GM12864 (cell line): Measurements from ENCODE around the gene BMP2K.
A peak's percentile ranks its signal among the peaks of the same experiment; 100 is the strongest.
"Not testable (repeated sequence)": the region's sequence is repeated elsewhere in the genome, so short reads cannot be mapped to it uniquely, and the experiment has no call there.

ENCODE experiments used
- DNase-seq: peaks from one replicate; pipeline ENCODE4 v3.0.0-alpha.2; 2011; ENCODE audit warnings: low read depth
- H3K4me3 ChIP-seq: 2 replicates; pipeline ENCODE4 v1.5.1; 2011; ENCODE audit warnings: mild to moderate bottlenecking, low read depth, low read length, control low read depth
- CTCF ChIP-seq: IDR thresholded peaks from 2 replicates; pipeline ENCODE4 v1.5.1; 2011; ENCODE audit warnings: low read depth, mild to moderate bottlenecking, moderate library complexity, low read length, control low read depth, inconsistent platforms; ENCODE audit errors: missing control alignments

Gene BMP2K

GRCh38 chr4:78818530-78819079 is 42.5 kb downstream of the BMP2K start:
- no peak for TF ChIP-seq CTCF
- H3K4me3 ChIP-seq = no peak overlapping the region
- DNase-seq = no peak

GRCh38 chr4:78824001-78824400 is 47.9 kb downstream of the BMP2K start:
- DNase-seq = no peak
- no peak overlapping the region for H3K4me3 ChIP-seq
- no peak for TF ChIP-seq CTCF

GRCh38 chr4:78827191-78827590 is 51.0 kb downstream of the BMP2K start:
- TF ChIP-seq CTCF = no peak
- no peak for DNase-seq
- H3K4me3 ChIP-seq = no peak overlapping the region

GRCh38 chr4:78829296-78829695 is 53.1 kb downstream of the BMP2K start:
- no peak for DNase-seq
- no peak for TF ChIP-seq CTCF
- no peak overlapping the region for H3K4me3 ChIP-seq

- not testable (repeated sequence) for H3K4me3 ChIP-seq, DNase-seq
Observed at GRCh38 chr4:78839676-78840075, 63.5 kb downstream of the BMP2K start.

- DNase-seq, H3K4me3 ChIP-seq: not testable (repeated sequence)
Observed at GRCh38 chr4:78840286-78840685, 64.1 kb downstream of the BMP2K start.

- no peak for TF ChIP-seq CTCF
- DNase-seq = peak; percentile 22
- no peak overlapping the region for H3K4me3 ChIP-seq
Observed at GRCh38 chr4:78845472-78845871, 69.3 kb downstream of the BMP2K start.

- H3K4me3 ChIP-seq = no peak overlapping the region
- TF ChIP-seq CTCF = no peak
- no peak for DNase-seq
Observed at GRCh38 chr4:78846258-78846657, 70.1 kb downstream of the BMP2K start.
